Stomach (tissue), 9 donors: ENCODE measurements around the gene AKAP12. TPM values are rescaled to one million over a fixed set of nuclear protein-coding genes. Genes with fewer than 3 reads are reported as not detected.

ENCODE experiments used
- DNase-seq, 2 donors: peaks; one replicate each; pipeline versions ENCODE4 v3.0.0 to v3.0.0-alpha.2; 2013 to 2019
- H3K27ac ChIP-seq, 5 donors: fragments of 200-600 bp in 4 of 5; sonication (generic) in 4 of 5; one replicate each; pipeline ENCODE4 v1.5.1; 2013 to 2019; ENCODE audit warnings: mild to moderate bottlenecking in 1 of 5, moderate library complexity in 1 of 5
- H3K27me3 ChIP-seq, 3 donors: fragments of 200-600 bp; sonication (generic); one replicate each; pipeline ENCODE4 v1.5.1; 2017 to 2019; ENCODE audit warnings: mixed run types in 1 of 3
- H3K36me3 ChIP-seq, 4 donors: fragments of 200-600 bp; sonication (generic); 1 replicate in 3 of 4; 2 replicates in 1 of 4; pipeline ENCODE4 v1.5.1; 2016 to 2019
- H3K4me1 ChIP-seq, 4 donors: fragments of 200-600 bp; sonication (generic); one replicate each; pipeline ENCODE4 v1.5.1; 2016 to 2019
- H3K4me3 ChIP-seq, 4 donors: fragments of 200-600 bp; sonication (generic) in 3 of 4; one replicate each; pipeline ENCODE4 v1.5.1; 2016 to 2019; ENCODE audit warnings: mild to moderate bottlenecking in 1 of 4
- H3K9me3 ChIP-seq, 4 donors: fragments of 200-600 bp; sonication (generic); one replicate each; pipeline ENCODE4 v1.5.1; 2016 to 2019
- CTCF ChIP-seq, 7 experiments: fragments of 450-650 bp in 4 of 7; fragments of 200-600 bp in 3 of 7; sonication (generic) in 3 of 7; IDR thresholded peaks; one replicate each; pipeline ENCODE4 v1.5.1; 2016 to 2019; ENCODE audit warnings: antibody characterized with exemption in 7 of 7, control low read depth in 2 of 7, mild to moderate bottlenecking in 1 of 7
- EP300 ChIP-seq: sonication (generic); formaldehyde crosslinking; IDR thresholded peaks from one replicate; pipeline ENCODE4 v1.6.1; 2017; ENCODE audit warnings: antibody characterized with exemption
- POLR2A ChIP-seq, 4 donors: fragments of 450-650 bp; IDR thresholded peaks; one replicate each; pipeline ENCODE4 v1.6.1; 2016; ENCODE audit warnings: antibody characterized with exemption in 4 of 4, control low read depth in 2 of 4, mild to moderate bottlenecking in 1 of 4, moderate library complexity in 1 of 4
- POLR2AphosphoS5 ChIP-seq, 3 donors: sonication (generic); formaldehyde crosslinking; IDR thresholded peaks; one replicate each; pipeline ENCODE4 v1.6.1; 2016; ENCODE audit warnings: antibody characterized with exemption in 3 of 3
- WGBS, 5 donors: extraction: QIAGEN DNeasy Blood & Tissue Kit in 3 of 5; methylation state at CpG; one replicate each; pipeline versions ENCODE4 v1.1.5 to v1.1.7; 2013 to 2018; 5-methylcytosine and 5-hydroxymethylcytosine counted together
- intact Hi-C: fragments of 100-400 bp; cut with DNase I; formaldehyde crosslinking; loops from one replicate; pipeline ENCODE4 v1.15.1; 2023; ENCODE audit warnings: low total_unique reads
- polyA plus RNA-seq, 3 donors: library from polyadenylated mRNA; stranded (reverse); fragments of 200-250 nt; gene quantifications; one replicate each; pipeline ENCODE4 v1.2.3, GENCODE V29; 2013
- small RNA-seq, 4 donors: library from RNA; depleted of rRNA; stranded (forward); fragments of <200 nt; gene quantifications; one replicate each; pipeline ENCODE3, GENCODE V24; 2016
- total RNA-seq, 5 donors: library from RNA; depleted of rRNA; stranded (reverse); fragments of >200 nt; gene quantifications; one replicate each; pipeline versions ENCODE4 v1.1.0 to v1.2.3, GENCODE V29; 2014 to 2016
- donor health status: healthy with polysubstance abuse.
- donor health status: Bipolar disorder and iron deficiency.
- donor health status: healthy.

The AKAP12 gene
- total and polyA plus RNA-seq, 8 donors, result 4.2 to 110 (median 35.0) TPM

GRCh38 chr6:151399679-151400078 is 159.9 kb downstream of the AKAP12 start:
- Histone ChIP-seq H3K27me3 (no peaks in the 10 kb centered on the region), H3K4me3 (no peak overlapping the region), H3K4me1 (peaks cover 11 to 66% (median 37%) of the 10 kb centered on the region in 4 donors), H3K27ac (no peak overlapping the region), H3K36me3 (peaks cover 0 to 19% (median 13%) of the 10 kb centered on the region in 4 donors), H3K9me3 (no peaks in the 10 kb centered on the region)
- intact Hi-C loops, result no loop called here
- no peak for DNase-seq
- WGBS, 5 donors, result 56 to 72% (median 62%) methylated on average over 3 of the region's 3 CpGs
- no peak for TF ChIP-seq POLR2A (IDR thresholded peaks at IDR 0.05)
- no peak for TF ChIP-seq POLR2AphosphoS5 (IDR thresholded peaks at IDR 0.05)
- TF ChIP-seq CTCF (IDR thresholded peaks at IDR 0.05), result no peak
- TF ChIP-seq EP300, result no peak

GRCh38 chr6:151400473-151400872 is 160.7 kb downstream of the AKAP12 start:
- Histone ChIP-seq H3K4me3 (no peak overlapping the region), H3K9me3 (no peaks in the 10 kb centered on the region), H3K27me3 (no peaks in the 10 kb centered on the region), H3K4me1 (peaks cover 7 to 66% (median 36%) of the 10 kb centered on the region in 4 donors), H3K36me3 (peaks cover 0 to 24% (median 19%) of the 10 kb centered on the region in 4 donors), H3K27ac (no peak overlapping the region)
- intact Hi-C loops, result no loop called here
- TF ChIP-seq POLR2A (IDR thresholded peaks at IDR 0.05) (no peak), EP300 (no peak), CTCF (IDR thresholded peaks at IDR 0.05) (no peak), POLR2AphosphoS5 (IDR thresholded peaks at IDR 0.05) (no peak)
- 67 to 85% (median 74%) methylated on average over 6 of the region's 6 CpGs for WGBS, 5 donors
- DNase-seq, result no peak

GRCh38 chr6:151402228-151402627 is 162.5 kb downstream of the AKAP12 start:
- DNase-seq, result no peak
- Histone ChIP-seq H3K36me3 (peaks cover 0 to 24% (median 19%) of the 10 kb centered on the region in 4 donors), H3K4me1 (peaks cover 7 to 63% (median 30%) of the 10 kb centered on the region in 4 donors), H3K4me3 (no peak overlapping the region), H3K27ac (no peak overlapping the region), H3K27me3 (no peaks in the 10 kb centered on the region), H3K9me3 (no peaks in the 10 kb centered on the region)
- TF ChIP-seq EP300, result no peak
- TF ChIP-seq POLR2A (IDR thresholded peaks at IDR 0.05), result no peak
- no peak for TF ChIP-seq CTCF (IDR thresholded peaks at IDR 0.05)
- no peak for TF ChIP-seq POLR2AphosphoS5 (IDR thresholded peaks at IDR 0.05)
- intact Hi-C loops, result no loop called here
- WGBS, 5 donors, result 58 to 75% (median 74%) methylated on average over 1 of the region's 1 CpG

GRCh38 chr6:151403919-151404308 is 164.1 kb downstream of the AKAP12 start:
- no peaks in the 10 kb centered on the region for H3K27me3 ChIP-seq
- peaks cover 0 to 37% (median 31%) of the 10 kb centered on the region in 4 donors for H3K36me3 ChIP-seq
- H3K9me3 ChIP-seq, result no peaks in the 10 kb centered on the region
- no peak for DNase-seq
- no peak overlapping the region for H3K27ac ChIP-seq
- TF ChIP-seq CTCF (IDR thresholded peaks at IDR 0.05), result no peak
- no peak for TF ChIP-seq EP300
- no peak for TF ChIP-seq POLR2A (IDR thresholded peaks at IDR 0.05)
- TF ChIP-seq POLR2AphosphoS5 (IDR thresholded peaks at IDR 0.05), result no peak
- H3K4me1 ChIP-seq, result peaks cover 7 to 54% (median 30%) of the 10 kb centered on the region in 4 donors
- no peak overlapping the region for H3K4me3 ChIP-seq
- intact Hi-C loops, result no loop called here
- WGBS, 5 donors, result 84 to 99% (median 90%) methylated on average over 3 to 4 of the region's 4 CpGs

Small RNA genes lying within 50 kb of the gene (small RNA-seq; reads per million reads assigned to genes)
- gene RF00019 (0 reads per million in 4 donors), gene RNU6-1247P (0 reads per million in 4 donors), gene RNU6-300P (0 reads per million in 4 donors), gene RNY4P20 (0.53 to 1.9 (median 1.8) reads per million in 4 donors)

Other genes starting within 250 kb of the AKAP12 start
- gene ZBTB2, start 151.6 kb downstream of the AKAP12 start, total RNA-seq, result 10 to 100 TPM in 1 of 5 donors, 1 to 10 TPM in 3, under 1 TPM in 1; 0.89 to 19.1 (median 7.5) TPM
- gene ZBTB2, start 151.6 kb downstream of the AKAP12 start, polyA plus RNA-seq, result 1 to 10 TPM; 5.1 to 7.9 (median 7.5) TPM
- 10 to 100 TPM in 4 of 5 donors, 1 to 10 TPM in 1; 6.4 to 47.2 (median 31.9) TPM for gene RMND1, start 212.2 kb downstream of the AKAP12 start, total RNA-seq
- 10 to 100 TPM; 13.9 to 17.9 (median 14.9) TPM for gene RMND1, start 212.2 kb downstream of the AKAP12 start, polyA plus RNA-seq